HG03095 (cell line): ENCODE results near the gene KCNQ1.
A peak's percentile ranks its signal among the peaks of the same experiment; 100 is the strongest.

Experiments
- ATAC-seq: cut with Tn5 transposase; IDR thresholded peaks from one replicate; pipeline ENCODE4 v1.9.1; 2021; ENCODE audit warnings: moderate library complexity; ENCODE audit not compliant: unreplicated experiment

KCNQ1 gene

GRCh38 chr11:2459796-2460531 lies 15.2 kb downstream of the KCNQ1 start:
- ATAC-seq: no peak

- ATAC-seq: no peak
These were observed 15.9 kb downstream of the KCNQ1 start for GRCh38 chr11:2460540-2461252.

GRCh38 chr11:2461253-2461955 lies 16.6 kb downstream of the KCNQ1 start:
- no peak for ATAC-seq

GRCh38 chr11:2461956-2462542 lies 17.2 kb downstream of the KCNQ1 start:
- ATAC-seq: no peak

- no peak for ATAC-seq
These were observed 17.8 kb downstream of the KCNQ1 start for GRCh38 chr11:2462543-2462985.

- ATAC-seq: no peak
These were observed 18.4 kb downstream of the KCNQ1 start for GRCh38 chr11:2462986-2463765.

- ATAC-seq: no peak
These were observed 19.0 kb downstream of the KCNQ1 start for GRCh38 chr11:2463766-2464277.

- ATAC-seq: no peak
These were observed 19.8 kb downstream of the KCNQ1 start for GRCh38 chr11:2464451-2465165.

- no peak for ATAC-seq
These were observed 20.6 kb downstream of the KCNQ1 start for GRCh38 chr11:2465202-2466068.

- no peak for ATAC-seq
These were observed 21.4 kb downstream of the KCNQ1 start for GRCh38 chr11:2466069-2466801.

GRCh38 chr11:2466869-2467694 lies 22.3 kb downstream of the KCNQ1 start:
- ATAC-seq: peak; percentile 49

- ATAC-seq: no peak
These were observed 22.9 kb downstream of the KCNQ1 start for GRCh38 chr11:2467695-2468055.

- no peak for ATAC-seq
These were observed 23.8 kb downstream of the KCNQ1 start for GRCh38 chr11:2468363-2469235.

GRCh38 chr11:2470495-2470894 lies 25.7 kb downstream of the KCNQ1 start:
- no peak for ATAC-seq

GRCh38 chr11:2471048-2471803 lies 26.4 kb downstream of the KCNQ1 start:
- ATAC-seq: no peak

- ATAC-seq: no peak
These were observed 26.9 kb downstream of the KCNQ1 start for GRCh38 chr11:2471804-2472096.
